GM21619 (cell line): ENCODE results near the gene ARHGAP23.
"Not testable (repeated sequence)": the region's sequence is repeated elsewhere in the genome, so short reads cannot be mapped to it uniquely, and the experiment has no call there.

ENCODE experiments used
- ATAC-seq: cut with Tn5 transposase; IDR thresholded peaks from one replicate; pipeline ENCODE4 v1.9.1; 2021; ENCODE audit not compliant: unreplicated experiment

ARHGAP23 gene

DNA sequence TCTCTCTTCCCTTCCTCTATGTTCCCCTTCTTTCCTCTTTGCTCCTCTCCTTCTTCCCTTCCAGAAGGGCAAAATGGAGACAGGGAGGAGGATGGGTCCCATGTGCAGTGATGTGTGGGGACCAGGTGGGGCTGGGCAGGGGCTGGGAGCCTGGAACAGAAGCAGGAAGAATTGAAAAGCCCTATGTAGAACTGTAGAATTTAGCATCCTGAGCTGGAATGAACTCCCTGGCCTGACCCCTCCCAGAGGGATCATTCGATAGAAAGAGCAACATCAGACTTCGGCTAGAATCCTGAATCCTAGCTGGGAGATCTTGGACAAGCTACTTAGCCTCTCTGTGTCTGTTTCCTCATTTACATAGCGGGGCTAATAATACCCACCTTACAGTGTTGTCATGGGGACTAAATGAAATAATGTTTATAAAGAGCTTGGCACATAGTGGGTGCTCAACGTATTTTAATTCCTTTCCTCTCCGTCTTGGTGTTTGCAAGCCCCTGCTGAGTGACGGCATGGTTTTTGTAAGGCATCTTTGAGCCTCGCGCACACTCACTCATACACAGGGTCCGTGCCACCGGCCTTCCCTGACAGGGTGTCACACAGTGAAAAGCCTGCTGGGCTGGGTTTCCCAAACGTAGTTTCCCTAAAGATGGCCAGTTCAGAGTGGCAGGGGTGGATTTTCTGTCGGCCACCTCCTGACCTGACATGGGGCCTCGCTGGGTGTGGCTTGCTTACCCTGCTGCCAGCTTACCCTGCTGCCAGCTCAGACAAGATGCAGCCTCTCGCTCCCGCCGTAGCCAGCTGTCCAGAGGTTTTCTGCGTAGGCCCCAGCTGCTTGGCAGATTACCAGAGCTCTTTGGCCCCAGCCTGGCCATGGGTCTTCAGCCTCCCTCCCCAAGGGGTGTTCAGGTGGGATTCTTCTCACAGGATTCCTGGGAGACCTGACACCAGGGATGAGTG is 6.1 kb upstream of the ARHGAP23 start:
- ATAC-seq: no peak

DNA sequence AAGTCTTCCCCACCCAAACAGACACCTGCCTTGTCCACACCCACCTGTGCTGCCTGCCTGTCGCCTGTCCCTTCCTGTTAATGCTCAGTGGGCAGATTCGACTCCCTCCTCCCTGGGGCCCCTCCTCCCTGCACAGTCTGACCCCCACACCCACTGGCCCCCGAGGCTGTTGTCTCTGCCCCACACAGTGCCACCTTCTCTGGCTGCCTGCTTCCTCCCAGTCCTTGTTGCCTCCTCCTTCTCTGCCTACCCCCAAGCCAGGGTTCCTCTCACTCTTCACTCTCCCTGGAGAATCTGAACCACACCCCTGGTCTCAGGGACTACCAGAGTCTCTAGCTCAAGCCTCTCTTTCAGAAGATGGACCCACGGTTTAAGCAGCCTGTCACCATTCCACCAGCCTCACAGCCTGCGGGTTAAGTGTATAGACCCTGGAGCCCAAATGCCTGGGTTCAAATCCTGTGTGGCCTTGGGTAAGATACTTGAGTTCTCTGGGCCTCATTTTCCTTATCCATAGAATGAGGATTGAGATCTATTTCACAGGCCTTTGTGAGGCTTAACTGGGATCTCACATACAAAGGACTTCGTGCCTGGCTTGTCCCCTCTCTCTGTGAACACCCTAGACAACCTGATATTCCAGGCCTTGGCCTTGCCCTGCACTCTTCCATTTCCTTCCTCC is 3.8 kb upstream of the ARHGAP23 start:
- no peak for ATAC-seq

DNA sequence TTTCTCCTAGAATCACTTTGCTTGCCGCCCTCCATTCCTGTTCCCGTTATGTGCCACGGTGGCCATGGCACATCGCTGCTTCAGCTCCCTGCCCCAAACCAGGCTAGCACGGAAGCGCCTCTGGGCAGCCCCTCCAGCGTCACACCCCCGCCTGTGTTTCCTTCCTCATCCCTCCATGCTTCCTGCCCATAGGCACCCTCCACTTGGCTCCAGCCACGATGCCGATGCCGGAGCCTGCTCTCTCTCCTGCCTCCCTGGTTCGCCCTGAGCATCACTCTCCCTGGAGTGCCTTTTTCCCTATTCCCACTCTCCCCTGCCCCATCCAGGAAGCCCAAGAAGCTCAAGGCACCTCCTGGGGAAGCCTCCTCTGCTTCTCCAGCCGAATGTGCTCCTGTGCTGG is 3.2 kb upstream of the ARHGAP23 start:
- no peak for ATAC-seq

DNA sequence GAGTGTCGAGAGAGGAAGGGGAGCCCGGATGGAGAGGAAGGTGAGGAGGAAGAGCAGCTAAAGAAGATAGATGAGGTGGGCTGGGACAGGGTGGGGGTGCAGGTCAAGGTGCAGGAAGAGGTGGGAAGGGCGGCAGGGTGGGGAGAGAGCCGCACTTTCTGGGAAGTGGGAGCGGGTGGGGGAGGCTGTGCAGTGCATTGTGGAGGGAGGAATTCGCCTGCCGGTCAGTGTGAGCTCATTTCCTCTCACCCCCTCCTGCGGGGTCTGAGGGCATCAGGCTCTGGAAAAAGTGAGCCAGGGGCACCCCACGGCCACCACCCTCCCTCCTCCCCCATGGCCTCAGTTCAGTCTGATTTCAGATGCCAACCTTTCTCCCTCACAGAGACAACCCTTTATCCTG is 2.5 kb upstream of the ARHGAP23 start:
- no peak for ATAC-seq

DNA sequence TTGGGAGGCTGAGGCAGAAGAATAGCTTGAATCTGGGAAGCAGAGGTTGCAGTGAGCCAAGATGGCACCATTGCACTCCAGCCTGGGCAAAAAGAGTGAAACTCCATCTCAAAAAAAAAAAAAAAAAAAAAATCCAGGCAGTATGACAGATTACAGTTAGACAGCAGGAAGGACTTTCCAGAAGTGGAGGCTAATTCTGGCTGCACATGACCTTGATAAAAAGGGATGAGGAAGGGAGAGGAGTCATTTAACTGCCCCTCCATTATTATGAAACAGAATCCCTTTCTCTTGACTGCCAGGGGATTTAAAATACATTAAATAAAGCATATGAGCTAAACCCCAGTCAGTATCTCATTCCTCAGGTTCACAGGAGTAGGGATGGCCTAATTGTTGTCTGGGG is 1.8 kb upstream of the ARHGAP23 start:
- ATAC-seq: no peak

DNA sequence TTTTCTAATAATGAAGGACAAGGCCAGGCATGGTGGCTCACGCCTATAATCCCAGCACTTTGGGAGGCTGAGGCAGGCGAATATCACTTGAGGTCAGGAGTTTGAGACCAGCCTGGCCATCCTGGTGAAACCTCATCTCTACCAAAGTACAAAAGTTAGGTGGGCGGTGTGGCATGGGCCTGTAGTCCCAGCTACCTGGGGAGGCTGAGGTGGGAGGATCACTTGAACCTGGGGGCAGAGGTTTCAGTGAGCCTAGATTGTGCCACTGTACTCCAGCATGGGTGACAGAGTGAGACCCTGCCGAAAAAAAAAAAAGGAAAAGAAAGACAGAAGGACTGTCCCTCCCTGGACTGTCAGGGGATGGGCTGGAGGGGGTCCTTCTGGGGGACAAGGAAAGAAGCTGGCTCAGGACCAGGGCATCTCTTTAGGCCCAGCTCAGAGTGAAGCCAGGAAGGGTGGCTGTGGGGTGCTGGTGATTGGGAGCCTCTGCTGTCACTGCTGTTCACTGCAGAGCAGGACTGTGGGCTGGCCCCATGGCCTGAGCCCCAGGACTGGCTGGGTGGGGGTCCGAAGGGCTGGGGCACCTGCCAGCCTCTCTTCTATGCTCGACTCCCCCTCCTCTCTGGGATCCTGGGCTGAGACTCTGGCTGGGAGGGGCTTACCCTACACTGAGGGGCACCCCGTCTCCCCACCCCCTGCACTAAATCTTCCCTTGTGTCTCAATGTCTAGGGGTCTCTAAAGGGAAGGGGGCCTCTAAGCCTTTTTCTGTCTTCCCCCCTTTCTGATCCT is 909 bp upstream of the ARHGAP23 start:
- ATAC-seq: no peak

DNA sequence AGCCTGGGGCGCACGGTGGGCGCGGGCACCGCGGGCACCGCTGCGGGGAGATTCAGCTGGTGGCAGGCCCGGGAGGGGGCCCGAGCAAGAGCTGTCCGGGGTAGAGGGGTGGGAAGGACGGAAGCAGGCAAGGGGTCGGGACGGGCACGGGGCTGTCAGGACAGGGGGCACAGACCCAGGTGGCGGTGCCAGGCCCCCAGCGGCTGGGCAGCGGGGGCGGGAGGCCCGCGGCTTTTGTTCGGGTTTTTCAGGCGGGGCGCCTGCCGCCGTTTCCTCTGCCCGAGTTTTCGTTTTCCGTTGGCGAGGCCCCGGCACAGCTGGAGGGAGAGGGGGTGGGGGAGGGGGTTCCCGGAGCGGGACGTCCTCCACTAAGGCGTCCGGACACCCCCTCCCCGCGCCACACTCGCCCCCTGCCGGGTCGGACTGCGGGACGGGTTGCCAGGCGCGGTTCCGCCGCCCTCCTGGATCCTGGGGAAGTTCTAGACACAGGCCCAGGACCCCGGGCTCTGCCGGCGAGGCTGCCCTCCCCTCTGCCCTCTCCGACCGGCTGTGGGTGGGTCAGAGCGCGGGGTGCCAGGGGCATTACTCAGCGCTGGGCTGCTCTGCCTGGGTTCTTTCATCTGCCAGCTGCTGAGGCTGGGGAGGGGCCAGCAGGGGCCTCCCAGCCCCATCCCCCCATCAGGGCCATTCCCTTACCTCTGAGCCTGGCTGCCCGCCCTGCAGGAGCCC is 543 bp downstream of the ARHGAP23 start:
- no peak for ATAC-seq

DNA sequence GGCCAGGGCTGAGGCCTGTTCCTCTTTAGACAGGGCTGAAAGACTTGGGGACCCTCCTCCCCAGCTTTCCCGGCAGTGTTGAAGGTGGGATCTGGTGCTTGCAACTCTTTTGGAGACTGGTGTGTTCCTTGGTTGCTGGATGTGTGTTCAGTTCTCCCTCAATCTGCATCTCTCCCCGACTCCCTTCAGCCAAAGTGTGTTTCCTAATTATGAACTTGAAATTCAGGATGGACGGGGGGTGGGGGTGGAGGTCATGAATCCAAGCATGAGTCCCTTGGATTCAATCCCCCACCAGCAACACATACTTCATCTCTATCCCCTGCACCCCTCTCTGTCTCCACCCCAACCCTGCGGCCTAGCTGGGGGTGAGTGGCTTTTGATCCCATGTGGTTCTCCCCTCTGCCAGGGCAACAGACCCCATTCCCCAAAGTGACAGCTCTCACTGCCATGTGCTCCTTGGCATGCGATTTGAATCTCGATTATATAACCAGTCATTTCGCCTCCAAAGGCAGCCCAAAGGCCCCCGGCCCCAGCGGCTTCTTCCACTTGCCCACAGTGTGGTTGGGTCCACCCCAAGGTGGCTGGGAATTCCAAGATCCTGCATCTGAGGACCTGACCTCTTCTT is 1.3 kb downstream of the ARHGAP23 start:
- ATAC-seq: no peak

DNA sequence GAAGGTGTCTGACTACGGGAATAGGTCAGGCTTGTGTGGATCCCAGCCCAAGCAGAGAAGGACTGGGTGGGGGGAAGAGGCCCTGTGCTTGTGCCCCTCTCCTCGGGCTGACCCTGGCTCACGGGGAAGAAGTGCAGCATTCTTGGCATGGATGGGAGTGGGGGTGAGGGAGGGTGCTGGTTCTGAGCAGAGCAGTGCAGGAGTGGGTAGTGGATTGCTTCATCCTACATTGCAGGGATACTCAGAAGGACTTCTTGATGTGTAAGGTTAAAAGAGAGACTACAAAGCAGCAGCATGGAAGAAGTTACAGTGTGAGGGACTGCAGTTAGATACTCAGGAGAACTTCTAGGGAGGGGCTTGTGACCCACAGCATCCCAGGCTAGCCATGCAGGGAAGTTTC is 2.1 kb downstream of the ARHGAP23 start:
- no peak for ATAC-seq

DNA sequence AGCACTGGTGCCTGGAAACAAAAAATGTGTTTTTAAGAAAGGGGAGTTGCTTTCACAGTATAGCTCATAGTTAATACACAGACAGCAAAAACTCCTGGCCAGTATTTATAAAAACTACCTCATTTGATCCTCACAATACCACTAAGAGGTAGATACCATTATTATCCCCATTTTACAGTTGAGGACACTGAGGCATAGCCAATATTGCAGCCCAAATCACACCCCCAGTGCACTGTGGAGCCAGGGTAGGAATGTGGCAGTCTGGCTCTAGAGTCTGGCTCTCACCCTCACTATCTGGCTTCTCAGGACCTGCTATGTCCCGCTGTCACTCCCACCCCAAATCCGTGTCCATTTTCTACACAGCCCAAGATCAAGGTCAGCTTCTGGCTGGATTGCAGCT is 2.6 kb downstream of the ARHGAP23 start:
- ATAC-seq: no peak

DNA sequence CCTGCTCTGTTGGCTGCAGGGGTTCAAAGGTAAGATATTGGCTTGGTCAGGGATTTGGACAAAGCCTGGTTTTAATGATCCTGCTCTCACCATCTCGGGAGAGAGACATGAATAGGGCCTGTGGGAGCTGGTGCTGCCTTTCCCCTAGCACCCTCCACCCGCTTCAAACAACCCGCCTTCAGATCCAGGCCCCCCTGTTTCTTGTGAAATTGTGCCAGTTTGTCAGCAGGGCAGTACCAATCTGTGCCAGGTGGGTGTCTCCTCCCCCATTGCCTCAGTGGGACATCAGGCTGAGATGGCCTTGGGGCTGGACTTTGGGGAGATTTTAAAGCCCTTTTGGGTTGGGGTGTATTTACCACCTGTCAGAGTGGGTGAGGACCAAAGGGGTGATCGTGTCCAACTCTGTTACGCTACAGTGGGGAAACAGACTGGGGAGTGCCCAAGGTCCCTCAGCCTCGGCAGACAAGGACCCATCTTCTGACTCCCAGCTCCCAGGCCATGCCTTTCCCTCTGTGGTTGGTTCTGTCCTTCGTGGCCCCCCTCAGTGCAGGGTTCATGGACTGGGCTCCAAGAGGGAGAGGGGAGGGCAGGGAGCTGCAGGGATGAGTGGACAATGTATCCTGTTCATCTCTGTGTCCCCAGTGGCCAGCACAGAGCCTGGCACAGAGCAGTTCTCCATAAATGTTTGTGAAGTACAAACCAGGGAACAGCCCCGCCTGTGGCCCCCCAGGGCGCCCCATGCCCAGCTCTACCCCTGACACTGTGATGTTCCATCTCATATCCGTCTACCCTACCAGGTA is 3.3 kb downstream of the ARHGAP23 start:
- ATAC-seq: no peak

DNA sequence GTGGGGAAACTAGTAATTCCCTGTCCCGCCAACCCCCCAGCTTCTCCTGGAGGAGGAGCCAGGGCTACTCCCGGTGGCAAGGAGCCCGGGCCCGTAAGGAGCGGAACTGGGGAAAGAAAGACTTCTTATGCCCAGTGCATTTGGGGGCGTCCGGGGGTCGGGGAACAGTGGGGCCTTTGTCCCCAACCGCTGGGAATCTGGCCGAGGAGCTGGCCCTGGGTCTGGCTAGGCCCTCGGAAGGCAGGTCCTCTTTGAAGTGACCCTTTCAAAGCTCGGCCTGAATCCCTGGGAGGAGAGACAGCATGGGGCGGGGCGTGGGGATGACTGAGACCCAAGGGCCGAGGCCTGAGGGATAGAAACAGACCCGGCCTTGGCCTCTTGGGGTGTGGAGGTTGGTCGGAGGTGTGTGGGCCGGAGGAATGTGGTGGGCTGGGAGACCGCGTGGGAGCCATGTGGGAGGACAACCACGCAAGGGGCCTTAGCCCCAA is 6.0 kb downstream of the ARHGAP23 start:
- ATAC-seq: no peak

DNA sequence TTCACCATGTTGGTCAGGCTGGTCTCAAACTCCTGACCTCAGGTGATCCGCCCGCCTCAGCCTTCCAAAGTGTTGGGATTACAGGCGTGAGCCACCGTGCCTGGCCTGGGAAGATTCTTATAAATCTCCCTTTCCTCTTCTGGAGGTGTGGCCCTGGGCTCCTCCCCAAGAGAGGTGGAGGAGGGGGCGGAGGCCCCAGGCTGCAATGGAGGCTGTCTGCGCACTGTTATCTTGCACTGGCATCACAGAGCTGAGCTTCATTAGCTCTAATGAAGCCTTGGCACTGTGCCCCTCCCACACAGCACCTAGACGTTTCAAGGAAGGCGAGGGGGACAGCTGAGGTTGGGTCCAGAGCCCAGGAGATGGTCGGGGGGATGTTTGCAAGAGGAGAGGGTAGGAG is 7.5 kb downstream of the ARHGAP23 start:
- ATAC-seq: no peak

DNA sequence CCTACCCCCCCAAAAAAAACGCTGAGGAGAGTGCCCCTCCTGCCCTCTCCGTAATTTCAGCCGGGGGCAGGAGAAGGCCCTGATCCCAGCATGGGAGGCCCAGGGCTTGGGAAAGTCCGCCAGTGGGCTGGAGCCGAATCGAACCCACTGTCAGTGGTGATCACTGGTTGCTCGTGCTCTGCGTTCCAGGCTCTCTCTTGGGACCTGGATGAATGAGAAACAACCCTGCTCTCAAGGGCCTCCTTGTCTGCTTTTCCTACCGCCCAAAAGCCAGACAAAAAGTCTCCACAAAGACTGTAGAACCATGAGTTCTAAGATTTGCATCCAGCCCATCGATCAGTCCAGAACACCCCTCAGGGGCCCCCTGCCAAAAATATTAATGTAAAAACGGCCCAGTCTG is 8.1 kb downstream of the ARHGAP23 start:
- ATAC-seq: no peak

DNA sequence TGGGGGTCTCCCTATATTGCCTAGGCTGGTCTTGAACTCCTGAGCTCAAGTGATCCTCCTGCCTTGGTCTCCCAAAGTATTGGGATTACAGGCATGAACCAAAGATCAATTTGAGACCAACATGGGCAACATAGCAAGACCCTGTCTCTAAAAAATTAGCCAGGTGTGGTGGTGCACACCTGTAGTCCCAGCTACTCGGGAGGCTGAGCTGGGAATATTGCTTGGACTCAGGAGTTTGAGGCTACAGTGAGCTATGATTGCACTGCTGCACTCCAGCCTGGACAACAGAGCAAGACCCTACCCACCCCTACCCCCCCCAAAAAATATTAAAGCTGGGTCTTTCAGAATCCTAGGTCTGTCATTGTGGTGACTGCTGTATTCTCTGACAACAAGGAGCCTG is 9.0 kb downstream of the ARHGAP23 start:
- not testable (repeated sequence) for ATAC-seq

DNA sequence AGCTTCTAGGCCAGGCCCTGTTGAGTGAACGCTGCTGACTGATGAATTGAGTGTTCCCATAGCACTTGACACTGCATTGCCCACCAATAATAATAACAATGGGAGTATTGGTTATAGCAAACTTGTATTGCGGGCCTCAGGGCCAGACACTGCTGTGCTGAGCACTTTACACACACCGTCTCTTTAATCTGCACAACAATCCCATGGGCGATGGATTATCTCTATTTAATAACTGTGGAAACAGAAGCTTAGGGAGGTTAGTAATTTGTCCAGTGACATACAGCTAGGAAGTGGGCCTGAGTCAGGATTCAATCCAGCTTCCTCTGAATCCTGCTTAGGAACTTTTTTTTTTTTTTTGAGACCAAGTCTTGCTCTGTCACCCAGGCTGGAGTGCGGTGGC is 11.2 kb downstream of the ARHGAP23 start:
- no peak for ATAC-seq

DNA sequence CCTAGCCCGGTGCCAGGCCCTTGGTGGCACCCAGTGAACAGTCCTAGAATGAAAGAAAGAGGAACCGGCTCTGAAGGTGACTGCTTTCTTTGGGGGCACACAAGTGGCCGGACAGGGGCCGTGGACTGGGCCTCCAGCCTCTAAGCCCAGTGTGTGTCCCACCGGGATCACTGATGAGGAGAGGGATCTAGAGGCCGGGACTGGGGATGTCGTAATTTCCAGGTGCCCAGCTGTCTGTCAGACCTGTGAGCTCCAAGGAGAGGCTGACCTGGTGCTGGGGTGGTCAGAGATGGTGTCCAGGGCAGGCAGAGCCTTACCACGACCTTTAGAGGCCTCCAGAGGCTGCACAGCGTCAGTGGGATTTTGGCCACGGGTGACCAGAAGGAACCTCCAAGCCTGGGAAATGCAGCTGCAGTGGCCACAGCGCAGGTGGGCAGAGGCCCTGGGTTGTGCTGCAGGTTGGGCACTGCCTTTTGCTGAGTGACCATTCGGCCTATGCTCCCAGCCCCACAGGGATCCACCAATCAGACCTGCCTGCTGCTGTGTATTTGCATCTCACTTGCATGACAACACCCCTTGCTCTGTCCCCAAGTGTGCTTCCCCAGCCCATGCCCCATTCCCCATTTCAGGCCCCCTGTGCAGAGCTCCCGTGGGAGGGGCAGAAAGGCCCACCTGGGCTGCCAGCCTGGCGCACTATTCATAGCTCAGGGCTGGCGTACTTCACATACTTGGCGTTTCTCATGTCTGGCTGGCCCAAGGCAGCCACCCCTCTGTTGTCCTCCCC is 12.5 kb downstream of the ARHGAP23 start:
- ATAC-seq: no peak

DNA sequence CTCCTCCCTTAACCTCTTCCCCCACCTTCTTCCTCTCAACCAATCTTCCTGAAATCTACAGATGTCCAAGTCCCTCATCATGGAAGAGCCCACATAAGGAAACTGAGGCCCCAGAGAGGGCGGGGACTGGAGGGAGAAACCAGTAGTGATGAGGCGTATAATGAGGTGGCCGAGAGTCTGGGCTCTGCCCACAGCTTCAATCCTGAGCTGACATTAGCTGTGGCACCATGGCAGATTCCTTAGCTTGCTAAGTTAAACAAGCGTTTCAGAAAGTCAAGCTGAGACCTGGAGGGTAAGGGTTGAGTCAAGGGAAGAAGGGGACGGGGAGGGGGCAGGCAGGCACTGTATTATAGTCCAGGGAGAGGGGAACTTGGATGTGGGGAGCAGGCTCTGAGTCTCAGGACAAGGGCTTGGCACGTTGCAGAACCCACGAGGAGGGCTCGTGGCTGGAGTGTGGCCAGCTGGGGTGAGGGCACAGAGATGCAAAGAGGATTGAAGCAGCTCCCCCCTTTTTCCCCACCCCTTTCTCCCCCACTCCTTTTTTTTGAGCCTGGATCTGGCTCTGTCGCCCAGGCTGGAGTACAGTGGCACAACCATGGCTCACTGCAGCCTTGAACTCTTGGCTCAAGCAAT is 13.3 kb downstream of the ARHGAP23 start:
- no peak for ATAC-seq
